CD8-positive, alpha-beta memory T cell (primary cell): ENCODE measurements around the gene DRC7. TPM values are rescaled to one million over a fixed set of nuclear protein-coding genes. Genes with fewer than 3 reads are reported as not detected.
"Not testable (repeated sequence)": the region's sequence is repeated elsewhere in the genome, so short reads cannot be mapped to it uniquely, and the experiment has no call there.

Experiments
- CTCF ChIA-PET: fragments of 350-600 bp; sonication (Branson Sonifier 250); formaldehyde crosslinking; loops from one replicate; lab custom pipeline; 2021; ENCODE audit warnings: antibody characterized with exemption; lab: Charles Lee
- POLR2A ChIA-PET: fragments of 350-600 bp; sonication (Branson Sonifier 250); formaldehyde crosslinking; loops from one replicate; lab custom pipeline; 2021; ENCODE audit warnings: antibody characterized with exemption; lab: Charles Lee
- DNase-seq, 5 donors: peaks; one replicate each; pipeline versions ENCODE4 v3.0.0 to v3.0.0-alpha.2; 2020 to 2022; ENCODE audit warnings: mixed read lengths in 1 of 5
- H3K27ac ChIP-seq: one replicate; pipeline ENCODE4 v1.7.0; 2013; ENCODE audit warnings: low read depth, mild to moderate bottlenecking, low read length, moderate library complexity
- H3K27me3 ChIP-seq: 2 replicates; pipeline ENCODE4 v1.7.0; 2013; ENCODE audit warnings: low read length, mild to moderate bottlenecking; ENCODE audit not compliant: insufficient read depth, poor library complexity, severe bottlenecking
- H3K36me3 ChIP-seq: 2 replicates; pipeline ENCODE4 v1.7.0; 2013; ENCODE audit warnings: mild to moderate bottlenecking, low read length, moderate library complexity; ENCODE audit not compliant: insufficient read depth
- H3K4me1 ChIP-seq: 2 replicates; pipeline ENCODE4 v1.7.0; 2013; ENCODE audit warnings: mild to moderate bottlenecking, low read length, moderate library complexity; ENCODE audit not compliant: insufficient read depth
- H3K4me3 ChIP-seq: 2 replicates; pipeline ENCODE4 v1.7.0; 2013; ENCODE audit warnings: mild to moderate bottlenecking, low read length
- H3K9me3 ChIP-seq: 2 replicates; pipeline ENCODE4 v1.7.0; 2013; ENCODE audit warnings: mild to moderate bottlenecking, low read length
- H3K27ac Mint-ChIP-seq, 8 donors: one replicate each; pipeline ENCODE4 v1.8.0; 2020 to 2021; ENCODE audit warnings: mixed read lengths in 8 of 8, mild to moderate bottlenecking in 6 of 8, inconsistent platforms in 3 of 8, moderate library complexity in 3 of 8
- H3K27me3 Mint-ChIP-seq, 2 donors: one replicate each; pipeline ENCODE4 v1.8.0; 2020 to 2021; ENCODE audit warnings: mixed read lengths in 2 of 2, mild to moderate bottlenecking in 1 of 2, moderate library complexity in 1 of 2
- H3K36me3 Mint-ChIP-seq, 3 donors: one replicate each; pipeline ENCODE4 v1.8.0; 2020 to 2021; ENCODE audit warnings: mixed read lengths in 3 of 3, inconsistent platforms in 1 of 3, mild to moderate bottlenecking in 1 of 3
- H3K4me1 Mint-ChIP-seq, 3 donors: one replicate each; pipeline ENCODE4 v1.8.0; 2020 to 2021; ENCODE audit warnings: mixed read lengths in 3 of 3, inconsistent platforms in 1 of 3, mild to moderate bottlenecking in 1 of 3
- H3K4me3 Mint-ChIP-seq, 7 donors: one replicate each; pipeline ENCODE4 v1.8.0; 2020 to 2021; ENCODE audit warnings: mixed read lengths in 7 of 7, mild to moderate bottlenecking in 6 of 7, moderate library complexity in 4 of 7, inconsistent platforms in 2 of 7
- H3K9me3 Mint-ChIP-seq, 5 donors: one replicate each; pipeline ENCODE4 v1.8.0; 2020 to 2022; ENCODE audit warnings: mixed read lengths in 5 of 5, mild to moderate bottlenecking in 3 of 5, moderate library complexity in 2 of 5, inconsistent platforms in 1 of 5
- polyA plus RNA-seq: library from polyadenylated mRNA; unstranded; fragments of 300-500 nt; fragmentation: Illumina TruSeq; gene quantifications from one replicate; pipeline ENCODE4 v1.2.3, GENCODE V29; 2021
- total RNA-seq, 2 experiments: library from RNA; stranded (reverse); gene quantifications; one replicate each; pipeline ENCODE4 v1.2.3, GENCODE V29; 2021

The DRC7 gene
- total and polyA plus RNA-seq, 3 experiments from 2014 or later: not detected

DNA sequence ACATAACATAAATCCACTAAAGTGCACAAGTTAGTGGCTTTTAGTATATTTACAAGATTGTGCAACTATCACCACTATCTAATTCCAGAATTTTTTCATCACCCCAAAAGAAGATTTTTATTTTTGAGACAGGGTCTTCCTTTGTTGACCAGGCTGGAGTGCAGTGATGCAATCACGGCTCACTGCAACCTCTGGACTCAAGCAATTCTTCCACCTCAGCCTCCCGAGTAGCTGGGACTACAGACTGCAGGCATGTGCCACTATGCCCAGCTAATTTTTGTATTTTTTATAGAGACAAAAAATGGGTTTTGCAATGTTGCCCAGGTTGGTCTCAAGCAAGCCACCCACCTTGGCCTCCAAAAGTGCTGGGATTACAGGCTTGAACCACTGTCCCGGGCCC is 15.1 kb downstream of the DRC7 start:
- Histone ChIP-seq H3K27ac (no peak overlapping the region), H3K9me3 (no peaks in the 10 kb centered on the region), H3K36me3 (no peaks in the 10 kb centered on the region), H3K4me3 (no peak overlapping the region), H3K27me3 (no peaks in the 10 kb centered on the region), H3K4me1 (no peaks in the 10 kb centered on the region)
- Mint-ChIP-seq H3K4me1 (no peaks in the 10 kb centered on the region), H3K36me3 (no peaks in the 10 kb centered on the region), H3K4me3 (no peak overlapping the region), H3K27ac (no peak overlapping the region), H3K9me3 (no peaks in the 10 kb centered on the region), H3K27me3 (peaks cover 6 to 26% of the 10 kb centered on the region in 2 donors)
- ChIA-PET CTCF (interaction anchor here (1.0 kb wide), 1 partner anchor 17 kb away, joined by 3 read pairs; no protein-coding TSS in a partner anchor), POLR2A (no interaction called here)
- DNase-seq: no peak

DNA sequence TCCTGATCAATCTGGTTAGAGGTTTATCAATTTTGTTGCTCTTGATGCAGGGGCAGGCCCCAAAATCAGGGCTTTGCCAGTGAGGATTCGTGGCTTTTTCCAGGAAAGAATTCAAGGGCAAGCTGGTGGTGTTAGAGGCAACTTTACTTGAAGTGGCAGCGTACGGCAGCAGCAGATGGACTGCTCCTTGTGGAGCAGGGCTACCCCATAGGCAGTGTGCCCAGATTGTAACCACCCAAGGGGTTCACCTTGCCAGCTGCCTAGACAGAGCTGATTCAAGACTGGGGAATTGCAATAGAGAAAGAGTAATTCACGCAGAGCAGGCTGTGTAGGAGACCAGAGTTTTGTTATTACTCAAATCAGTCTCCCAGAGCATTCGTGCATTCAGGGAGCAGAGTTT is 16.7 kb downstream of the DRC7 start:
- no peak overlapping the region for H3K4me3 ChIP-seq

DNA sequence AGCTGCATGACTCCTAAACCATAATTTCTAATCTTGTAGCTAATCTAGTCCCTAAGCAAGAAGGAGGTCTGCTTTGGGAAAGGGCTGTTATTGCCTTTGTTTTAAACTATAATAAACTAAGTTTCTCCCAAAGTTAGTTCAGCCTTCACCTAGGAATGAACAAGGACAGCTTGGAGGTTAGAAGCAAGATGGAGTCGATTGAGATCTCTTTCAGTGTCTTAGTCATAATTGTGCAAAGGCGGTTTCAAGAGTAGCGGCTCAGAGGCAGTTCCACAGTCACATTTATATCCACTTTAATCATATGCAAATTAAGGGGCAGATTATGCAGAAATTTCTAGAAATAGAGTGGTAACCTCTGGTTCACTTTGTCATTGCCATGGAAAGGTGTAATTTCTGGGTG is 17.4 kb downstream of the DRC7 start:
- H3K36me3 ChIP-seq: no peaks in the 10 kb centered on the region
- POLR2A ChIA-PET: no interaction called here
- no peaks in the 10 kb centered on the region for H3K27me3 ChIP-seq
- H3K27ac ChIP-seq: no peak overlapping the region
- Mint-ChIP-seq H3K4me3 (no peak overlapping the region), H3K36me3 (no peaks in the 10 kb centered on the region), H3K9me3 (no peaks in the 10 kb centered on the region), H3K4me1 (no peaks in the 10 kb centered on the region), H3K27ac (no peak overlapping the region), H3K27me3 (peaks cover 10 to 27% of the 10 kb centered on the region in 2 donors)
- H3K4me1 ChIP-seq: no peaks in the 10 kb centered on the region
- CTCF ChIA-PET: no interaction called here
- no peak for DNase-seq
- H3K9me3 ChIP-seq: no peaks in the 10 kb centered on the region
- no peak overlapping the region for H3K4me3 ChIP-seq

More for the DNA sequence above, 16.7 kb downstream of the DRC7 start:
- Mint-ChIP-seq H3K4me1 (no peaks in the 10 kb centered on the region), H3K27me3 (peaks cover 7 to 31% of the 10 kb centered on the region in 2 donors), H3K36me3 (no peaks in the 10 kb centered on the region), H3K9me3 (no peaks in the 10 kb centered on the region), H3K4me3 (no peak overlapping the region), H3K27ac (peak overlapping the region in 1 of 8 donors; percentile 59)
- no peak for DNase-seq
- ChIA-PET CTCF (no interaction called here), POLR2A (no interaction called here)
- no peaks in the 10 kb centered on the region for H3K36me3 ChIP-seq
- H3K9me3 ChIP-seq: no peaks in the 10 kb centered on the region
- H3K4me1 ChIP-seq: no peaks in the 10 kb centered on the region
- H3K27me3 ChIP-seq: no peaks in the 10 kb centered on the region
- H3K27ac ChIP-seq: no peak overlapping the region

DNA sequence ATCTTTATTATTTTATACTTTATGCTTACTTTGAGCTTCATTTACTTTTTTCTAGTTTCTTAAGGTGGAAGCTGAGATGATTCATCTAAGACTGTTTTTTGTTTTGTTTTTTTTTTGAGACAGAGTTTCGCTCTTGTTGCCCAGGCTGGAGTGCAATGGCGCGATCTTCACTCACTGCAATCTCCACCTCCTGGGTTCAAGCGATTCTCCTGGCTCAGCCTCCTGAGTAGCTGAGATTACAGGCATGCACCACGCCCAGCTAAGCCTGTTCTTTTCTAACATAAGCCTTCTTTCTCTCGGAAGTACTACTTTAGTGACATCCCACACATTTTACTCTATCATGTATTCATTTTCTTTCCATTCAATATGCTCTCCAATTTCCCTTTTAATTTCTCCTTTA is 18.0 kb downstream of the DRC7 start:
- POLR2A ChIA-PET: not testable (repeated sequence)

DNA sequence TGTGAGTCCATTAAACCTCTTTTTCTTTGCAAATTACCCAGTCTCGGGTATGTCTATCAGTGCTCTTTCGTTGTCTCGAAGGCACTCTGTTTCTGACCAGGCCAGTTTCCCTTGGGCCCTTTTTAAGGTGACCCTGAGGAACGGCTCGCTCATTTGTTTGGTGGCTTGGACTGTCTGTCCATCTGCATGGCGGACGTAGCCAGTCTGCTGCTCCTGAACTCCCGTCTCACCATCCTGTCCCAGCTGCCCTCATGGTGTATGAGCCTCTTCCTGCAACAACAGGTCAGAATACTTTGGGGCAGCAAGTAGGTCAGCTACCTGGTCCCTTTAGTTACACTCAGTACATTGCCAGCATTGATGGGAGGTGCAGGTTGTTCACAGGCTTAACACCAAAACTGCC is 19.0 kb downstream of the DRC7 start:
- ChIA-PET CTCF (no interaction called here), POLR2A (no interaction called here)
- DNase-seq: no peak
- no peaks in the 10 kb centered on the region for H3K4me1 Mint-ChIP-seq
- H3K27ac ChIP-seq: no peak overlapping the region
- no peaks in the 10 kb centered on the region for H3K27me3 ChIP-seq
- no peaks in the 10 kb centered on the region for H3K9me3 ChIP-seq
- no peaks in the 10 kb centered on the region for H3K36me3 Mint-ChIP-seq
- H3K27me3 Mint-ChIP-seq: peaks cover 10 to 12% of the 10 kb centered on the region in 2 donors
- H3K4me3 Mint-ChIP-seq: no peak overlapping the region
- H3K9me3 Mint-ChIP-seq: no peaks in the 10 kb centered on the region
- no peaks in the 10 kb centered on the region for H3K36me3 ChIP-seq
- no peaks in the 10 kb centered on the region for H3K4me1 ChIP-seq
- H3K4me3 ChIP-seq: no peak overlapping the region
- no peak overlapping the region for H3K27ac Mint-ChIP-seq

More for the DNA sequence above, 18.0 kb downstream of the DRC7 start:
- H3K4me3 Mint-ChIP-seq, DNase-seq, H3K9me3 ChIP-seq, H3K36me3 Mint-ChIP-seq, H3K27me3 ChIP-seq, H3K4me3 ChIP-seq, H3K36me3 ChIP-seq, H3K4me1 Mint-ChIP-seq, CTCF ChIA-PET, H3K27ac ChIP-seq, H3K4me1 ChIP-seq, H3K9me3 Mint-ChIP-seq: not testable (repeated sequence)
- Mint-ChIP-seq H3K27ac (peak overlapping the region in 1 of 8 donors; percentile 17), H3K27me3 (peaks cover 10 to 22% of the 10 kb centered on the region in 2 donors)

DNA sequence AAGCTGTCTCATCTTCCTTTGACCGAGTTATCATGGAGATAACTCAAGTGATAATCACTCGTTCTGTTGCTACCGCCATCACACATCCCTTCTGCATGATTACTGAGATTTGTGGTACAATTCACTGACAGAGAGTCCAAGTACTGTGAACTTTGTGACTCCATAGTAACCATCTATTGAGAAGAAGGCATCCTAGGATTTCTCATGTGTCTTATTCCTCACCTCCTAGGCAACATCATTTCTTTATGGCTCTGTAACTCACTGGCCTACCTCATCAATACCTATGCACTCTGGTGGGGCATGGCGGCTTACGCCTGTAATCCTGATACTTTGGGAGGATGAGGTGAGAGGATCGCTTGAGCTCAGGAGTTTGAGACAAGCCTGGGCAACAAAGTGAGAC is 19.4 kb downstream of the DRC7 start:
- DNase-seq: no peak
- H3K27ac Mint-ChIP-seq: peak overlapping the region in 1 of 8 donors; percentile 10
- ChIA-PET POLR2A (no interaction called here), CTCF (no interaction called here)
- H3K4me3 Mint-ChIP-seq: no peak overlapping the region
- Histone ChIP-seq H3K27ac (no peak overlapping the region), H3K27me3 (no peaks in the 10 kb centered on the region), H3K4me3 (no peak overlapping the region), H3K9me3 (no peaks in the 10 kb centered on the region), H3K36me3 (no peaks in the 10 kb centered on the region), H3K4me1 (no peaks in the 10 kb centered on the region)
- peaks cover 10 to 12% of the 10 kb centered on the region in 2 donors for H3K27me3 Mint-ChIP-seq
- H3K9me3 Mint-ChIP-seq: no peaks in the 10 kb centered on the region
- H3K36me3 Mint-ChIP-seq: no peaks in the 10 kb centered on the region
- no peaks in the 10 kb centered on the region for H3K4me1 Mint-ChIP-seq

DNA sequence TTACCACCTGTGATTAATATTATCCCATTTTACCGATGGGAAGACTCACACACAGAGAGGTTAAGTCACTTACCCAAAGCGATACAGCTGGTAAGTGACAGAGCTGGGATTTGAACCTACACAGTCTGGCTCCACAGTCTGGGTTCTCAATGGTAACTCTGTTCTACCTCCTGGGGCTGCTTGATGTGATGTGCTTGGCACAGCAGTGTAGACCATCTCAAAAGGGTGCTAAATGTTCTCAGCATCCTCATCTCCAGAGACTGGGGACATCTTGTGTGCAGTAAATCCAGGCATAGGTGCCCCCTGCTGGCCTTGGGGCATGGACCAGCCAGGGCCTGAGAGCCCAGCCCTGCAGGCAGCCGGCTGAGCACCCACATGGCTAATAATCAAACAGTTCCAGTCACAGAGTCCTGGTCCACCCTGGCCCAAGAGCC is 25.6 kb downstream of the DRC7 start:
- Histone ChIP-seq H3K27me3 (no peaks in the 10 kb centered on the region), H3K36me3 (no peaks in the 10 kb centered on the region), H3K4me1 (no peaks in the 10 kb centered on the region), H3K27ac (no peak overlapping the region), H3K9me3 (no peaks in the 10 kb centered on the region), H3K4me3 (no peak overlapping the region)
- peak in 4 of 5 donors; percentile 8 to 31 (median 26) for DNase-seq
- peak overlapping the region in 1 of 8 donors; percentile 29 for H3K27ac Mint-ChIP-seq
- no peaks in the 10 kb centered on the region for H3K36me3 Mint-ChIP-seq
- H3K9me3 Mint-ChIP-seq: no peaks in the 10 kb centered on the region
- H3K27me3 Mint-ChIP-seq: peaks cover 8% of the 10 kb centered on the region in 2 donors
- no peaks in the 10 kb centered on the region for H3K4me1 Mint-ChIP-seq
- CTCF ChIA-PET: interaction anchor here (0.6 to 1.0 kb wide), 2 partner anchors 40 to 144 kb away, joined by 3 to 4 read pairs; no protein-coding TSS in a partner anchor
- H3K4me3 Mint-ChIP-seq: no peak overlapping the region
- POLR2A ChIA-PET: no interaction called here

DNA sequence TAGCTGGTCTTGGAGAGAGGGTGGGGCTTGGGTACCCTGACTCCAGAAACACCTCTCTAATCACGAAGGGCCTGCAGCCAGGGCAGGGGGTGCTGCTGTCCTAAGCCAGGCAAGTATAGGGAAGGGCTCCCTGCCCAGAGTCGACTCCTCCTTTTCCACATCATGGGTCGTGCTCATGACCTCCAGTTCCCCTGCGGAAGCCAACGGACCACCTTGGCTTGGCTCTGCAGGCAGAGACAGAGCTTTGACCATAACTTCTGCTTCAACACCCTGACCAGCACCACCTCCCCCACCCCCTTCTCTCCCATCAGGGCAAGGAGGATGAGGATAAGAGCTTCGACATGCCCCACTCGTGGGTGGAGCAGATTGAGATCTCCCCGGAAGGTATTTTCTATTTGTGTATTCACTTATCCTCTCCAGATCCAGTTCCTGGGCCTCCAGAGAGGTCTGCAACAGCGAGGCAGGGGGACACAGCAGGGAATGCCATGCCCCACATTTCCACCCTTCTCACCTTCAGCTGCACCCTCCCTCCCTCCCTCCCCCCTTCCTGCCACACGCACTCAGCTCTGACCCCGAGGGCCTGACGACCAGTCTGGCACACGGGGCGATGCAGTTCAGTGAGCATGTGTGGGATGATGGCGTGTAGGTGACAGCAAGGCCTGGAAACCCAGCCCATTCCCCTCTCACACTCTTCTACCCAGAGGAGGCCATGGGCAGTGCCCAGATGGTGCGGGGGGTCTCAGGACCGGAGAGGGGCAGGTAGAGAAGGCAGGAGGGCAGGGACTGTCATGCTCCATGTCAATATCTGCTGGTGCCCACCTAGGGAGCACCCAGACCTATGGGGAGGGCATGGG is 27.0 kb downstream of the DRC7 start:
- Histone ChIP-seq H3K9me3 (no peaks in the 10 kb centered on the region), H3K27ac (no peak overlapping the region), H3K27me3 (no peaks in the 10 kb centered on the region), H3K4me3 (no peak overlapping the region), H3K36me3 (no peaks in the 10 kb centered on the region), H3K4me1 (no peaks in the 10 kb centered on the region)
- Mint-ChIP-seq H3K27me3 (peaks cover 3 to 6% of the 10 kb centered on the region in 2 donors), H3K4me3 (no peak overlapping the region), H3K36me3 (no peaks in the 10 kb centered on the region), H3K9me3 (no peaks in the 10 kb centered on the region), H3K4me1 (no peaks in the 10 kb centered on the region), H3K27ac (no peak overlapping the region)
- ChIA-PET POLR2A (no interaction called here), CTCF (interaction anchor here (1.1 kb wide), 3 partner anchors 72 to 147 kb away, joined by 3 read pairs; no protein-coding TSS in a partner anchor)
- DNase-seq: no peak
